HG03103 (cell line): ENCODE data around the gene SEC24D.

Experiments used
- ATAC-seq: cut with Tn5 transposase; IDR thresholded peaks from one replicate; pipeline ENCODE4 v1.9.1; 2021; ENCODE audit warnings: low read depth; ENCODE audit not compliant: unreplicated experiment

SEC24D gene

GRCh38 chr4:118843237-118843636 is 7.3 kb upstream of the SEC24D start:
- no peak for ATAC-seq

DNA sequence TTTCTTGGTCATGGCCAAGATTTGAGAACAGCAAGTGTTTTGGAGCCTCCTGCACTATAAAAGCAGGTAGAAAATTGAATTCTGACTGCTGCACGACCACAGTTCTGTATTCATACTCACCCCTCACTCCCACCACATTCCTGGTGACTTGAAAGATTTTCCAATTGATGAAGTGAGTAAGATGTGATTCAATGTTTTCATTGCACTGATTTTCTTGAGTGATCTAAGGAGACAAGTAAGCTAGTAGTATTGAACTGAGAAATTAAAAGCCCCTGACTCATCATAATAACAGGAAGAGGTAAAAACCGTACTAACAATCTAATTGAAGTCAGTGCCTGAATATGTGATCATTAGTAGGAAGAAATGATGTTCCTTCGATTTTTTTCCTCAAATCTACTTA is 6.1 kb upstream of the SEC24D start:
- ATAC-seq, result no peak

DNA sequence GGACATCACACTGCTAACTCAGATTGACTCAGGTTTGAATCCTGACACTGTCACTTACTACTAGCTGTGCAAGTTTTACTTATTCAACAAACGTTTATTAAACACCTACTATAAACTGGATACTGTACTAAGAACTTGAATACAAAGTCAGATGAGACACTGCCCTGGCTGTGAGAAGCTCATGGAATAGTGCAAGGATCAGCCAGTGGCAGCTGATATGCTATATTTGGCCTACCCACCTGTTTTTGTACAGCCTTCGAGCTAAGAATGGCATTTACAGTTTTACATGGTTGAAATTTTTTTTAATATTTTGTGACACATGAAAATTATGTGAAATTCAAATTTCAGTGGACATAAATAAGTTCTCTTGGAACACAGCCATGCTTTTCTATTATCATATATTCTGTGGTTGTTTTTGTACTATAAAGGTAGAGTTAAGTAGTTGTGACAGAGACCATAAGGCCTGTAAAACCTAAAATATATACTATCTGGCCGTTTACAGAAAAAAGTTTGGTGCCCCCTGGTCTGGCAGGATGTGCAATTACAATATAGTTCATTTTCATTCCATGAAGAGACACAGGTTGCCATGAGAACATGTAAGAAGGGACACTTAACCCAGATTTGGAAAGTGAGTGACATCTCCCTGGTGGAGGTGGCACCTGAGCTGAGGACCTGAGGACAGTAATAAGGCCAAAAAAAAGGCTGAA is 3.4 kb upstream of the SEC24D start:
- no peak for ATAC-seq

GRCh38 chr4:118837121-118837507 is 1.2 kb upstream of the SEC24D start:
- no peak for ATAC-seq

DNA sequence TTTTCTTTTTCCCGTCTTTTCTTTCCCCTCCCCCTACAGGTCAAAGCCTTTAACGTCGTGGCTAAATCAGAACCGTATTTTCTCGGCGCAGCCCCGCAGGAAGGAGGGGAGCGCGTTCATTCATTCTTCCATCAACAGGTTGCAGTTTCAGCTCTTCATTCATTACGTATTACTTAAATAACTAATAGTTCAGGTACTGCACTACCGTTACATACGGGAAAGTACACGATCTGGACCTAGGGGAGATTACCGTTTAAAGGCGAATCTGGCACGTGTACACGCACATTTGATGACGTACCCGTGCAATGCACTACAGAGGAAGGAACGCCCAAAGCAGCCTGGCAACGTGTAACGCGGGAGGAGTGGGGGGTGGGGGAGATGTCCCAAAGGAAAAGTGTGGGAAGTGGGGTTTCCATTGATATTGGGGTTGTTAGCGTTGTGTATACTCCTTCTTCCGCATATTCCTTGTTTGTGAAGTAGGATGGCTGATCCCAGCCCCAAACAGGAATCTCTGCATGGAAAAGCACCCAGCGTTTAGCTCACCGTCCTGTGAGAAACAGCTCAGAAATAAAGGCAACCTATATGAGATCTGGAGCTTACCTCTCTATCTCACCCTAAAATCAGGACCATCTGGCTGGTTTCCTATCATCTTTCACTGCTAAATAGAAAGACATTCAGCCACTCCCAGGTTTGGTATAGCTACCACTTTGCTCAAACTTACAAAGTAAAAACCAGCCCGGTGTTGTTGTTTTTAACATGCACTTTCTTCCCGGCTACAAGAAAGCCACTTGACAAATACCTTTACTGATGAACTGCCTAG is 585 bp upstream of the SEC24D start:
- peak; percentile 30 for ATAC-seq

GRCh38 chr4:118834960-118835569 is 861 bp downstream of the SEC24D start:
- peak; percentile 43 for ATAC-seq

GRCh38 chr4:118834070-118834469 is 1.9 kb downstream of the SEC24D start:
- no peak for ATAC-seq

DNA sequence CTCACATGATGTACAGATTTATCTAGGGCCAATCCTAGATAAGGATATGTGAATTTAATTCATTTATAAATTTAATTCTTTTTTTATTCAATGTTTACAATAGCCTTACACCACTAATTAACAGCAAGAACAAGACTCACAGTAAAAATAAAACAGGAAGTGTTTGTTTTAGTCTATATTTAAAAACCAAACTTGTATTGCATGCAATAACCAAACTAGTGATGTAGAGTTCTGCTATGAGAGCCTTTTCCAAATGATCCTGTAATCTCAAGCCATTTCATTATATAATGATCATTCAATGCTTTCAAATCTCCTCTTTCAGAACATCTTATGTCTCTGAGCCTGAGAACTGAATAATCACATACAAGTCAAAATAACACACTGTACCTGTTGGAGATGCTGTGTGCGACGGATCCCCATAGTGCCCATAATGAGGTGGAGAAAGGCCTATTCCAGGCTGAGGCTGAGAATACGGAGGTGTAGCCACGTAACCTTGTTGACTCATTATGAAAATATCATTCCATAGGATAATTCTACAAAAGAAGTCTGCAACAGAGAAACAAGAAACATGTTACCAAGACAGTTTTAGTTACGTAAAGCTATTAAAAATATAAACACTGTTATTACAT is 2.6 kb downstream of the SEC24D start:
- no peak for ATAC-seq

DNA sequence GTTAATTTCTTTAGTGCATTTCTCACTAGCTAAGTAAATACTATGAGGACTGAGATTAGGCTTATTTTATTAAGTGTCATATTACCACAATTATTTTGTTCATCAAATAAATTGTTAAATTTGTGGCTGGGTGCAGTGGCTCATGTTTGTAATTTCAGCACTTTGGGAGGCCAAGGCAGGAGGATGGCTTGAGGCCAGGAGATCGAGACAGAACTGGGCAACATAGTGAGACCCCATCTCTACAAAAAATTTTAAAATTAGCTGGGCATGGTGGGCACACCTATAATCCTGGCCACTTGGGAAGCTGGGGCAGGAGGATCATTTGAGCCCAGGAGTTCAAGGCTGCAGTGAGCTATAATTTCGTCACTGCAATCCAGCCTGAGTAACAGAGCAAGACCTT is 6.8 kb downstream of the SEC24D start:
- no peak for ATAC-seq

DNA sequence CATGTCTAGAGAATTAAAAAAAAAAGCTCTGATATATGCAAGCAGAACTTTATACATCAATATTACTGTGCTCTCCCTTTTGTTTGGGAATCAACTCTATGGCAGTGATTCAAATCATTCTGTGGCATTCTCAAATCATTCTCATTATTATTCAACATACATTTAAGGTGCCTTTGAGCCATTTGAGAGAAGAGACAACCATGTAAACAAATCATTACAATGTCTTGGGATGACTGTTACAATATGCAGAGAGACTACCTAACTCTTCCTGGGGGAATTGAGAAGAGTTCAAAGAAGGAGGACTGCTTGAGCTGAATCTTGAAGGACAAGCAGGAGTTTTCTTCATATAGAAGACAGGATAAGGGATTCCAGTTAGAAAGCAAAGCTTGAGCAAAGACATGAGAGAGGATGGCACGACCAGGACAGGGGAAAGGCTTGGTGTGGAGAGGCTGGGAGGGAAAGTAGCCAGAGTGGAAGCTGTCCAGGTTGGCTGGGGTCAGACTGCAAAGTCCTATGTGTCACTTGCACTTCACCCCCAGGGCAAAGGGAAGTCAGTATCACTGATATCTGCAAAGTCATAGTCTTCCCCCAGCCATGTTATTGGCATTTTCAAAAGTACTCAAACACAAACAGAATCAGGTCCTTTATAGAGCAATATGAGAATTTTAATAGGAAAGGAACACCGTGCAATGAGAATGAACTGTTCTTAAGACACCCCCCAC is 9.0 kb downstream of the SEC24D start:
- no peak for ATAC-seq

- ATAC-seq, result peak; percentile 57
These were observed 10.1 kb downstream of the SEC24D start for GRCh38 chr4:118825799-118826198.

GRCh38 chr4:118824141-118824540 is 11.8 kb downstream of the SEC24D start:
- ATAC-seq, result no peak

GRCh38 chr4:118823471-118823870 is 12.5 kb downstream of the SEC24D start:
- no peak for ATAC-seq

DNA sequence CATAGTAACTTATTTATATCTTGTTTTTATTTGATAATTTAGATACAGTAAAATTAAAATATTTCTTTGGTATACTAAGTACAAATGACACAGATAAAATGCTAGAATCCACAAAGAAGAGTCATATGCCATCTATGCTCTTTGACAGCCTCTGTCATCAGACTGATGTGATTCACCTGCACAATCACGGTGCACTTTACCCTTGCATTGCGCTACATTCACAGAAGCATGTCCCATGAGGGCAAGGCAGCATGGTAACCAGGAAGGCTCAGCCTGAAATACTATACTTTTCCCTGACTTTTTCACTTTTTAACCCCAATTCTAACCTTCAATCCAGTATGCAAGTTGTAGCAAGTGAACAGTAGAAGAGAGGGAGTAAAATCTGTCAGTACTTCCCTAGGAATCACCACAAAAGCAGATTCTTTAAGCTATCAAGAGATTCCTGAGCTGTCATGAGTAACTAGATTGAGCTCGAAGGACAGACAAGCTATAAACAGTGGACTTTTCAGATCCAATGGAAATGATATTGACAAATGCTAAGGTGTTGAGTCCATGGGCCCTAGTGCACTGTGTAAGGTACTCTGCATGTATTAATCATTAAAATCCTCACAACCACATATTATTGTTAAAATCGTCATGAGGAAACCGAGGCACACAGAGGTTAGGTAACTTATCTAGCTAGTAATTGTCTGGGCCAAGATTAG is 14.2 kb downstream of the SEC24D start:
- no peak for ATAC-seq

DNA sequence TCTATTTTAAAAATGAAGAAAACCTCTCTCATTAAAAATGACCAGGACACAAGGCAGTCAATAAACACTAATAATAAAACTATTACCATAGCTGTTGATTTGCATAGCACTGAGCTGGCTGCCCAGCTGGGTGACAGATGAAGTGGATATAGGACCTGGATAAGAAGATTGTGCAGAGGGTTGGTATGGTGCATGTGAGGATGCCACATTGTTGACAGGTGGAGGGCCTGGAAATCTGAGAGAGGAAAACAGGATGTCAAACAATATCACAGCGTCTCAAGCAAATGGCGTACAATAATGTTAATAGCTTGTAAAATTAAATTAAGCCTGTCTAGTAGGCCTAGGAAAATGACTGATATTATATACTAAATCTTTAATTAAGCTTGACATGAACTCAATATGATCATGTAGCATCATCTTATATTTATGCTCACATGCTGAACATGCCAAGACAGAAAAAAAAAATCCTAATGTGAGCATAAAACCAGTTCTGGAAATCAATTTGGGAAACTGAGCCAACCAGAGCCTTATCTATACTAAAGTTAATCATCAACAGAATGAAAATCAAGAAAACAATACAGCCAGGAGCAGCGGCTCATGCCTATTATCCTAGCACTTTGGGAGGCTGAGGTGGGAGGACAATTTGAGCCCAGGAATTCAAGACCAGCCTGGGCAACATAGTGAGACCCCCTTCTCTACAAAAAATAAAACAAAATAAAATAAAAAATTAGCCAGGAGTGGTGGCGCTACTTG is 18.6 kb downstream of the SEC24D start:
- no peak for ATAC-seq

DNA sequence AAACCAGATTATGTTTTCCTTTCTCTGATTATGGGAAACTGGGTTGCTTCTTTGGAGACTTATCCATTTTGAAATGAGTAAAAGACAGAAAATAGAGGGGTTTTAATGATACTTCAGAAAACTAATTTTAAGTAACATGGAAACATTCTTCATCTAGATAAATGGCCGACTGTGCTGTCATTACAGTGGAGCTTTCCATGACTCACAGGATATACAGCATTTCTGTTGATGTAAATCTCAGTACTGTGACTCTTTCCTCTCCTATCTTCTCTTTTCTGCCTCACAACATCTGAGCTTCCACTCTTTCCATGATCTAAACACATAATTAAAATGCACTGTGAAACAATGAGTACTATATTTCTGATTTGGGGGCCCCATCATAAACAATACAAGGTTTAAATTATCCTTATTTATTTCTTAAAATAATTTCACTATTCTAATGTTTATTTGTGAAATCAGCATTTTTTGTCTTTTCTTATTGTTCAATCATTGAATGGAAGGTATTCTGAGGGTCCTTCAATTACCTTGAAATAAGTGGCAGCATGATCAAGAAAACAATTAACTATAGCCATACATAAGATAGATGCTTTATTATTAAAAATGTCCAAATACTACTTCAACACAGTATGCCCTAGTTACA is 19.3 kb downstream of the SEC24D start:
- no peak for ATAC-seq

DNA sequence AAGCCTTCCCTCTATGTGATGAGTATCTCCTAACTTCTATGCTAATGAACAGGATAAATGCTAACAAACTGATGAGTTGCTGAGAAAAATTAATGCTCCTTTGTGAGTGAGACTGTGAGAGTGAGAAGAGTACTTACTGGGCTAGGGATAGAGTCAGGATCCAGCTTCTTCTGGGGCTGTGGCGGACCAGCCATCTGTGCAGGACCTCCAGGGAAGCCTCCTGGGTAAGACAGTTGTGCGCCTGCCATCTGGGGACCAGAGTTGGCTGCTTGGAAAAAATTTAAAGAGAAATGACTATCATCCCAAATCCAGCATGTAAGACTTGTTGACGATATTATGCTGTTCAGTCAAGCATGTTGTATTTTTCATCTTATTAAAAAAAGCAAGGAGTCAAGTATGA is 21.0 kb downstream of the SEC24D start:
- no peak for ATAC-seq

DNA sequence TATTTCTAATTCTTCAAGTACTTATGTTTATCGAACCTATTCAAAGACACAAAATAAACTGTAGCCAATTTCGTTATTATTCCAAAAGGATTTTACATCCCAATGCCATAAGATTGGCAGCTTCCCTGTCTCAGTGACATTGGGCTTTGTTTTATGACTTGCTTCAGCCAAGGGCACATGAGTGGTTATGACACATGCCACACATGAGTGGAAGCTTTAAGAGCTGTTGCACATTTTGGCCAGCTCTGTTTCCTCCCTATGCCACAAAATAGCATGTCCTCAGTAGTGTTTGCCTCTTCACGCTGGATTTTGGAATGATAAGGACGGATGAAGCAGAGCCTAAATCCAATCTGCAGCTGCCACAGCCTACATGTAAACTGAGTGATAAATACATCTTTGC is 21.9 kb downstream of the SEC24D start:
- ATAC-seq, result no peak

GRCh38 chr4:118813561-118813960 is 22.4 kb downstream of the SEC24D start:
- no peak for ATAC-seq
